Gastrocnemius medialis (tissue), 4 donors: ENCODE measurements around the gene SPINK4. TPM values are rescaled to one million over a fixed set of nuclear protein-coding genes. Genes with fewer than 3 reads are reported as not detected.

Experiments used
- ATAC-seq, 2 donors: fragments of 150-250 bp; one replicate each; pipeline ENCODE4 v1.9.1; 2016
- DNase-seq, 2 donors: peaks; one replicate each; pipeline ENCODE4 v3.0.0-alpha.2; 2019
- H3K27ac ChIP-seq, 4 donors: fragments of 200-600 bp; sonication (generic); 1 replicate in 1 of 4; 2 replicates in 3 of 4; pipeline ENCODE4 v1.5.1; 2016 to 2018; ENCODE audit warnings: mild to moderate bottlenecking in 2 of 4, moderate library complexity in 1 of 4
- H3K27me3 ChIP-seq, 3 donors: fragments of 200-600 bp; sonication (generic) in 2 of 3; 1 replicate in 1 of 3; 2 replicates in 2 of 3; pipeline versions ENCODE4 v1.5.1 to v1.6.0; 2016 to 2019; ENCODE audit warnings: mild to moderate bottlenecking in 1 of 3, moderate library complexity in 1 of 3
- H3K36me3 ChIP-seq, 2 donors: fragments of 200-600 bp; sonication (generic) in 1 of 2; one replicate each; pipeline ENCODE4 v1.5.1; 2017 to 2018
- H3K4me1 ChIP-seq, 2 donors: fragments of 200-600 bp; sonication (generic) in 1 of 2; one replicate each; pipeline ENCODE4 v1.5.1; 2016 to 2017; ENCODE audit warnings: mild to moderate bottlenecking in 2 of 2
- H3K4me3 ChIP-seq, 4 donors: fragments of 200-600 bp; sonication (generic) in 3 of 4; 1 replicate in 1 of 4; 2 replicates in 3 of 4; pipeline ENCODE4 v1.5.1; 2016 to 2019; ENCODE audit warnings: mild to moderate bottlenecking in 2 of 4
- H3K9me3 ChIP-seq, 3 donors: fragments of 200-600 bp; sonication (generic) in 2 of 3; 1 replicate in 1 of 3; 2 replicates in 2 of 3; pipeline ENCODE4 v1.5.1; 2016 to 2019
- POLR2A ChIP-seq, 2 donors: fragments of 450-650 bp; IDR thresholded peaks; one replicate each; pipeline ENCODE4 v1.6.1; 2017; ENCODE audit warnings: antibody characterized with exemption in 2 of 2, mild to moderate bottlenecking in 2 of 2, moderate library complexity in 2 of 2
- in situ Hi-C, 4 donors: fragments of 200-750 bp; cut with MboI; loops; one replicate each; pipeline versions ENCODE4 v1.15.0 to v1.8.0; 2017; ENCODE audit warnings: low sequenced_read_pairs in 4 of 4
- intact Hi-C: fragments of 100-400 bp; cut with DNase I; formaldehyde crosslinking; loops from one replicate; pipeline ENCODE4 v1.15.1; 2023; ENCODE audit warnings: low total_unique reads
- total RNA-seq, 4 donors: library from RNA; depleted of rRNA; stranded (reverse); fragments of >200 nt; gene quantifications; one replicate each; pipeline versions ENCODE4 v1.1.0 to v1.2.3, GENCODE V29; 2016
- TF ChIP-seq, protein P1 (sequence below), 5 experiments: fragments of 450-650 bp in 3 of 5; fragments of 200-600 bp in 2 of 5; sonication (generic) in 2 of 5; IDR thresholded peaks in 4 of 5; conservative IDR thresholded peaks in 1 of 5; 1 replicate in 4 of 5; 2 replicates in 1 of 5; pipeline ENCODE4 v1.5.1; 2016 to 2019; ENCODE audit warnings: antibody characterized with exemption in 5 of 5, mild to moderate bottlenecking in 3 of 5, moderate library complexity in 3 of 5

Gene SPINK4
- total RNA-seq, 4 donors from 2014 or later: not detected

DNA sequence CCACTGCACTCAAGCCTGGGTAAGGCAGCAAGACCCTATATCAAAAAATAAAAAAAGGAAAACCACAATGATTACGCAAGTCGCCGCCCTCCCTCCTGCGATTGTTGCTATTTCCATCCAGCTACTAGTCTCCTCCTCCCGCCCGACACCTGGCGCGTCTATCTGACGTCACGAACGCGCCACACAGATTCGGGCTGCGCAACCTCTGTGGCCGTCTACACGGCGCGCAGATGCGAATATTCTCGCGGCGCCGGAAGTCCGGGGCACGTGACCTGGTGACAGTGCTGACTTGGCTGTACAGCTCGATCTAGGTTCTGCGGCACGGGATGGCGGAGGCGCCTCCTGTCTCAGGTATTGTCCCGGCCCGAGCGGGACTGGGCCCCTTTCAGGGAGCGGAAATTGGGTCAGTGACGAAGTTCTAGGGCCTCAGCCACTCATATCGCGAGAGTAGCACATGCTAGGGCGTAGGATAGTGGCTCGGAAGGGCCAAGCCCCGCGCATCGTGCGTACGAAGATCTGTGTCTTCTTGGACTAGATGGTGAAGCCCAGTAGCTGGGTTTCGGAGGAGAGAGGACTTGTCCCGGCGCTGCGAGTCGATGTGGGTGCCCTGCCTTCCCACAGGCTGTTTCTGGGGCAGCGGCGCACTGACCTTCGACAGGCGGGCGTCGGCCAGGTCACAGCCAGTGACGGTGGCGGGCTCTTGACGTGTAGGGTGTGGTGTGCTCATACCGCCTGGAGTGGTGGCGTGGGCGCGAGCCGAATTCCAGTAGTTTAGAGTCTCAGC is 50.5 kb downstream of the SPINK4 start, which contains the start of gene NFX1:
TSS of gene NFX1 (plus strand) at position 270 of the 784 bp plus-strand sequence. CDS start at position 327, 57 bp downstream.
- ATAC-seq (peak; percentile 83 to 88), DNase-seq (peak; percentile 96 to 99)
- Histone ChIP-seq H3K27ac (peak within 1 kb of the TSS; percentile 93 to 100 (median 94)), H3K27me3 (no peaks in the 10 kb centered on the region), H3K9me3 (no peaks in the 10 kb centered on the region), H3K4me1 (peaks cover 48 to 52% of the 10 kb centered on the region in 2 donors), H3K4me3 (peak within 1 kb of the TSS; percentile 69 to 90 (median 76)), H3K36me3 (peaks cover 0 to 6% of the 10 kb centered on the region in 2 donors)
- intact Hi-C loops (loop anchor here (1.0 to 2.0 kb wide), 3 partner anchors 25 to 38 kb away; partner anchors contain the start of gene CHMP5), in situ Hi-C loops (loop anchor here in 2 of 4 donors (10.0 to 25.0 kb wide), 2 partner anchors 172 to 184 kb away; partner anchors contain the start of gene NOL6 (in 2 of the 2))
- peak; percentile 87 to 89 for TF ChIP-seq POLR2A (IDR thresholded peaks at IDR 0.05)
- TF ChIP-seq, protein P1, sequence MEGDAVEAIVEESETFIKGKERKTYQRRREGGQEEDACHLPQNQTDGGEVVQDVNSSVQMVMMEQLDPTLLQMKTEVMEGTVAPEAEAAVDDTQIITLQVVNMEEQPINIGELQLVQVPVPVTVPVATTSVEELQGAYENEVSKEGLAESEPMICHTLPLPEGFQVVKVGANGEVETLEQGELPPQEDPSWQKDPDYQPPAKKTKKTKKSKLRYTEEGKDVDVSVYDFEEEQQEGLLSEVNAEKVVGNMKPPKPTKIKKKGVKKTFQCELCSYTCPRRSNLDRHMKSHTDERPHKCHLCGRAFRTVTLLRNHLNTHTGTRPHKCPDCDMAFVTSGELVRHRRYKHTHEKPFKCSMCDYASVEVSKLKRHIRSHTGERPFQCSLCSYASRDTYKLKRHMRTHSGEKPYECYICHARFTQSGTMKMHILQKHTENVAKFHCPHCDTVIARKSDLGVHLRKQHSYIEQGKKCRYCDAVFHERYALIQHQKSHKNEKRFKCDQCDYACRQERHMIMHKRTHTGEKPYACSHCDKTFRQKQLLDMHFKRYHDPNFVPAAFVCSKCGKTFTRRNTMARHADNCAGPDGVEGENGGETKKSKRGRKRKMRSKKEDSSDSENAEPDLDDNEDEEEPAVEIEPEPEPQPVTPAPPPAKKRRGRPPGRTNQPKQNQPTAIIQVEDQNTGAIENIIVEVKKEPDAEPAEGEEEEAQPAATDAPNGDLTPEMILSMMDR (IDR thresholded peaks at IDR 0.05 in 4 of 5, conservative IDR thresholded peaks at IDR 0.05 in 1 of 5): peak in 1 of 5 experiments; percentile 17

DNA sequence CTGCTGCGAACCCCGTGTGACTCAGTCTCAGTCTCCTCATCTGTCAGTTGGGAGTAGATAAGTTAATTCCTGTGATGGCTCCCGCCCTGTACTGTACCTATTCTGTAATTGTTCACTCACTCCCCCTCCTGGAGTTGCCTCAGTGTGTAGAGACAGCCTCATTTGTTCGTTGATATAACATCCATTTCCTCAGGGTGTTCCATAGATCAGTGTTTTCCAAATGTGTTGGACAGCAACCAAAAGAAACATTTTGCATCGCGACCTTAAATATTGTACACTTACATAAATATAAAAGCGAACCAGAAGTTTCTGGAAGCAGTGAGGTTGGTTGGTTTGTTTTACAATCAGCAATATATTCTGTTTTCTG is 51.0 kb downstream of the SPINK4 start:
- H3K36me3 ChIP-seq: peaks cover 0 to 11% of the 10 kb centered on the region in 2 donors
- H3K27ac ChIP-seq: peak overlapping the region; percentile 93 to 100 (median 94)
- no peaks in the 10 kb centered on the region for H3K27me3 ChIP-seq
- no peak for DNase-seq
- intact Hi-C loops: loop anchor here (2.0 kb wide), 2 partner anchors 30 to 38 kb away; no protein-coding TSS in a partner anchor
- in situ Hi-C loops: loop anchor here in 2 of 4 donors (10.0 to 25.0 kb wide), 2 partner anchors 171 to 184 kb away; partner anchors contain the start of gene NOL6 (in 2 of the 2)
- TF ChIP-seq, protein P1 (IDR thresholded peaks at IDR 0.05 in 4 of 5, conservative IDR thresholded peaks at IDR 0.05 in 1 of 5): no peak
- TF ChIP-seq POLR2A (IDR thresholded peaks at IDR 0.05): no peak
- no peak for ATAC-seq
- peak overlapping the region; percentile 69 to 90 (median 76) for H3K4me3 ChIP-seq
- no peaks in the 10 kb centered on the region for H3K9me3 ChIP-seq
- H3K4me1 ChIP-seq: peaks cover 48 to 57% of the 10 kb centered on the region in 2 donors

DNA sequence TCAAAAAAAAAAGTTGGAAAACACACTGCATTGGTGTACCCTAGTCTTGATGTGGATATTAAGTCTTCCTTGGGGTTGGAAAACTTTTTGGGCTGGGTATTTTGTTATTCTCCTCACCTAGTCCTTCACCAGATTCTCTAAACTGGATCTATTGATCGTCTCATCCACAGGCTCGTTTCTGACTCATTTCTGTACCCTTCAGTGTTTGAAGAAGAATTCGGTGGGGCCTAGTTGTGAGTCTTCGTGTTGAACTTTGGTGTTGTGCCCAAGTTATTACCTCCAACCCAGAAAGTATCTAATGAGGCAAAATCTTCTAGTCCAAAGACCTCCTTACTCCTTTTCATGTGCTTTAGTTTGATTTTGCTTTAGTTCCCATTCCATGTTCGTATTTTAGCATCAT is 51.9 kb downstream of the SPINK4 start:
- no peak for DNase-seq
- ATAC-seq: no peak
- in situ Hi-C loops: loop anchor here in 2 of 4 donors (10.0 to 25.0 kb wide), 2 partner anchors 170 to 183 kb away; partner anchors contain the start of gene NOL6 (in 2 of the 2)
- peak overlapping the region in 2 of 4 donors; percentile 77 to 90 for H3K4me3 ChIP-seq
- intact Hi-C loops: loop anchor here (2.0 kb wide), 2 partner anchors 29 to 37 kb away; no protein-coding TSS in a partner anchor
- H3K27ac ChIP-seq: peak overlapping the region; percentile 93 to 100 (median 94)
- no peaks in the 10 kb centered on the region for H3K27me3 ChIP-seq
- H3K9me3 ChIP-seq: no peaks in the 10 kb centered on the region
- peaks cover 47 to 66% of the 10 kb centered on the region in 2 donors for H3K4me1 ChIP-seq
- peaks cover 0 to 20% of the 10 kb centered on the region in 2 donors for H3K36me3 ChIP-seq
- TF ChIP-seq, protein P1 (IDR thresholded peaks at IDR 0.05 in 4 of 5, conservative IDR thresholded peaks at IDR 0.05 in 1 of 5): no peak
- TF ChIP-seq POLR2A (IDR thresholded peaks at IDR 0.05): no peak

DNA sequence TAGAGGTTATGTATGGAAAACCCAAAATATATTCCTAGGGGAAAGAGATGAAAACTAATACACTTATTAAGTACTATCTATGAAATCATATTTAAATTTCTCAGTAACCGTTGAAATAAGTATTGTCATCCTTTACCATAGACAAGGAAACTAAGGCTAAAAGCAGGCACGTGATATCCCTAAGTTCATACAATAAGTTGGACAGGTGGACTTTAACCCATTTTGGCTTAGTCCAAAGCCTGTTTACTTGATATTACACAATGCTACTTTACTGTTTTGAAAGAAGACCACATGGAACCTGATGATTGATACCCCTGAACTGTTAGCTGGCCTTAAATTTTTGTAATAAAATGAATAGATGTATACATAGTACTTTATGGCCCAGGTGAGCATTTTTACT is 53.8 kb downstream of the SPINK4 start:
- no peak for DNase-seq
- in situ Hi-C loops (loop anchor here in 2 of 4 donors (10.0 to 25.0 kb wide), 2 partner anchors 169 to 181 kb away; partner anchors contain the start of gene NOL6 (in 2 of the 2)), intact Hi-C loops (no loop called here)
- TF ChIP-seq POLR2A (IDR thresholded peaks at IDR 0.05): no peak
- TF ChIP-seq, protein P1 (IDR thresholded peaks at IDR 0.05 in 4 of 5, conservative IDR thresholded peaks at IDR 0.05 in 1 of 5): no peak
- ATAC-seq: no peak
- Histone ChIP-seq H3K4me3 (no peak overlapping the region), H3K27ac (peak overlapping the region; percentile 93 to 100 (median 94)), H3K4me1 (peaks cover 60 to 85% of the 10 kb centered on the region in 2 donors), H3K27me3 (no peaks in the 10 kb centered on the region), H3K36me3 (peaks cover 0 to 30% of the 10 kb centered on the region in 2 donors), H3K9me3 (no peaks in the 10 kb centered on the region)
